Tibial artery (tissue), 4 donors: ENCODE results near the gene ANO1.
"Not testable (repeated sequence)": the region's sequence is repeated elsewhere in the genome, so short reads cannot be mapped to it uniquely, and the experiment has no call there.

Experiments
- DNase-seq, 2 donors: peaks; one replicate each; pipeline ENCODE4 v3.0.0-alpha.2; 2019
- H3K27ac ChIP-seq, 2 donors: fragments of 200-600 bp; sonication (generic) in 1 of 2; 1 replicate in 1 of 2; 2 replicates in 1 of 2; pipeline ENCODE4 v1.5.1; 2018 to 2019; ENCODE audit warnings: mild to moderate bottlenecking in 1 of 2
- H3K27me3 ChIP-seq, 2 donors: fragments of 200-600 bp; sonication (generic) in 1 of 2; one replicate each; pipeline versions ENCODE4 v1.5.1 to v1.6.0; 2016 to 2019
- H3K36me3 ChIP-seq, 3 donors: fragments of 200-600 bp; sonication (generic) in 2 of 3; one replicate each; pipeline ENCODE4 v1.5.1; 2016 to 2019; ENCODE audit warnings: mild to moderate bottlenecking in 2 of 3
- H3K4me1 ChIP-seq, 4 donors: fragments of 200-600 bp; sonication (generic) in 2 of 4; 1 replicate in 3 of 4; 2 replicates in 1 of 4; pipeline ENCODE4 v1.5.1; 2016 to 2019
- H3K4me3 ChIP-seq, 2 donors: fragments of 200-600 bp; sonication (generic) in 1 of 2; 1 replicate in 1 of 2; 2 replicates in 1 of 2; pipeline ENCODE4 v1.5.1; 2018 to 2019; ENCODE audit warnings: mild to moderate bottlenecking in 2 of 2
- H3K9me3 ChIP-seq, 3 donors: fragments of 200-600 bp; sonication (generic) in 1 of 3; one replicate each; pipeline ENCODE4 v1.5.1; 2016 to 2019
- CTCF ChIP-seq, 2 experiments: fragments of 200-600 bp in 1 of 2; fragments of 450-650 bp in 1 of 2; IDR thresholded peaks; one replicate each; pipeline ENCODE4 v1.5.1; 2017 to 2019; ENCODE audit warnings: antibody characterized with exemption in 2 of 2, mild to moderate bottlenecking in 1 of 2, moderate library complexity in 1 of 2
- intact Hi-C: fragments of 100-400 bp; cut with DNase I; formaldehyde crosslinking; loops from one replicate; pipeline ENCODE4 v1.15.0; 2023; ENCODE audit warnings: low total_unique reads

The ANO1 gene

GRCh38 chr11:70032470-70032795 lies 45.7 kb upstream of the ANO1 start:
- no peak for TF ChIP-seq CTCF (IDR thresholded peaks at IDR 0.05)
- H3K9me3 ChIP-seq, result no peaks in the 10 kb centered on the region
- no peak overlapping the region for H3K4me3 ChIP-seq

GRCh38 chr11:70032943-70033710 lies 45.0 kb upstream of the ANO1 start:
- TF ChIP-seq CTCF (IDR thresholded peaks at IDR 0.05), result no peak
- H3K9me3 ChIP-seq, result peaks cover 0 to 5% (median 0%) of the 10 kb centered on the region in 3 donors
- H3K4me1 ChIP-seq, result peaks cover 0 to 8% (median 0%) of the 10 kb centered on the region in 4 donors
- H3K27ac ChIP-seq, result no peak overlapping the region
- no peaks in the 10 kb centered on the region for H3K27me3 ChIP-seq
- no peak for DNase-seq
- no peak overlapping the region for H3K4me3 ChIP-seq
- H3K36me3 ChIP-seq, result peaks cover 0 to 8% (median 6%) of the 10 kb centered on the region in 3 donors
- intact Hi-C loops, result no loop called here

More at GRCh38 chr11:70032470-70032795, 45.7 kb upstream of the ANO1 start:
- H3K36me3 ChIP-seq, result peaks cover 0 to 4% (median 1%) of the 10 kb centered on the region in 3 donors
- peaks cover 0 to 8% (median 0%) of the 10 kb centered on the region in 4 donors for H3K4me1 ChIP-seq
- intact Hi-C loops, result no loop called here
- DNase-seq, result no peak
- H3K27me3 ChIP-seq, result no peaks in the 10 kb centered on the region
- H3K27ac ChIP-seq, result no peak overlapping the region

- intact Hi-C loops, result no loop called here
- no peak for TF ChIP-seq CTCF (IDR thresholded peaks at IDR 0.05)
Measured at GRCh38 chr11:70033711-70034070, 44.4 kb upstream of the ANO1 start.

GRCh38 chr11:70034740-70035365 lies 43.3 kb upstream of the ANO1 start:
- Histone ChIP-seq H3K4me1 (no peaks in the 10 kb centered on the region), H3K27me3 (no peaks in the 10 kb centered on the region), H3K36me3 (peaks cover 6 to 10% (median 8%) of the 10 kb centered on the region in 3 donors), H3K9me3 (peaks cover 0 to 16% (median 0%) of the 10 kb centered on the region in 3 donors), H3K27ac (no peak overlapping the region), H3K4me3 (no peak overlapping the region)
- intact Hi-C loops, result no loop called here
- no peak for TF ChIP-seq CTCF (IDR thresholded peaks at IDR 0.05)
- DNase-seq, result no peak

More at GRCh38 chr11:70033711-70034070, 44.4 kb upstream of the ANO1 start:
- Histone ChIP-seq H3K27ac (no peak overlapping the region), H3K36me3 (peaks cover 5 to 8% (median 6%) of the 10 kb centered on the region in 3 donors), H3K9me3 (peaks cover 0 to 11% (median 0%) of the 10 kb centered on the region in 3 donors), H3K27me3 (no peaks in the 10 kb centered on the region), H3K4me3 (no peak overlapping the region), H3K4me1 (peaks cover 0 to 8% (median 0%) of the 10 kb centered on the region in 4 donors)
- DNase-seq, result no peak

- H3K36me3 ChIP-seq, H3K27me3 ChIP-seq, H3K27ac ChIP-seq, H3K4me3 ChIP-seq, DNase-seq, intact Hi-C loops, H3K4me1 ChIP-seq: not testable (repeated sequence)
- peaks cover 0 to 16% (median 0%) of the 10 kb centered on the region in 3 donors for H3K9me3 ChIP-seq
Measured at GRCh38 chr11:70035665-70036064, 42.5 kb upstream of the ANO1 start.
